ENCODE results near the gene PDE4B.

DNA sequence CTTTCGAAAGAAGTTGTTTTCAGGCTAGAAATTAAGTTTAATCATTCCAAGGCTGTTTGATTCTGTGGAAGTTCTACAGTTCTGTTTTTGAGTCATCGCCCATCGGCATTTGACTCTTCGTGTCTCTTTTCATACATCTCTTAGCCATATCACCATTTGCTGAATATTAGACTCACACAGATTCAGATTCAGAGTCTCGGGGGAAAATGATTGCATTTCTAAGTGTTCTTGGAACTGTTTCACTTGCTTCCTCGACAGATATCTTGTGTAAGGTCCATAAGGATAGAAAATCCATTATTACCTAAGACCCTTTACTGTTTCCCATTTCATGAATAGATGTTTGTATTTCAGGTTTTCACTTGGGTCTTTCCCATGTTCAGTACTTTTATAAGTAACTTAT is 504.3 kb downstream of the PDE4B start:
- TF ChIP-seq, protein P1, sequence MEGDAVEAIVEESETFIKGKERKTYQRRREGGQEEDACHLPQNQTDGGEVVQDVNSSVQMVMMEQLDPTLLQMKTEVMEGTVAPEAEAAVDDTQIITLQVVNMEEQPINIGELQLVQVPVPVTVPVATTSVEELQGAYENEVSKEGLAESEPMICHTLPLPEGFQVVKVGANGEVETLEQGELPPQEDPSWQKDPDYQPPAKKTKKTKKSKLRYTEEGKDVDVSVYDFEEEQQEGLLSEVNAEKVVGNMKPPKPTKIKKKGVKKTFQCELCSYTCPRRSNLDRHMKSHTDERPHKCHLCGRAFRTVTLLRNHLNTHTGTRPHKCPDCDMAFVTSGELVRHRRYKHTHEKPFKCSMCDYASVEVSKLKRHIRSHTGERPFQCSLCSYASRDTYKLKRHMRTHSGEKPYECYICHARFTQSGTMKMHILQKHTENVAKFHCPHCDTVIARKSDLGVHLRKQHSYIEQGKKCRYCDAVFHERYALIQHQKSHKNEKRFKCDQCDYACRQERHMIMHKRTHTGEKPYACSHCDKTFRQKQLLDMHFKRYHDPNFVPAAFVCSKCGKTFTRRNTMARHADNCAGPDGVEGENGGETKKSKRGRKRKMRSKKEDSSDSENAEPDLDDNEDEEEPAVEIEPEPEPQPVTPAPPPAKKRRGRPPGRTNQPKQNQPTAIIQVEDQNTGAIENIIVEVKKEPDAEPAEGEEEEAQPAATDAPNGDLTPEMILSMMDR (IDR thresholded peaks at IDR 0.05 in 2 of 3, conservative IDR thresholded peaks at IDR 0.05 in 1 of 3; ENCODE audit: insufficient read depth in 2 of 3, low read depth in 1 of 3, low read length in 3 of 3) = no peak
- TF ChIP-seq ATF1 (CRISPR knock-in tag; IDR thresholded peaks at IDR 0.05) (no peak), ATF1 (tag; IDR thresholded peaks at IDR 0.05) (no peak), BHLHE40 (IDR thresholded peaks at IDR 0.05; ENCODE audit: low read length) (no peak), POLR2A (conservative IDR thresholded peaks at IDR 0.05) (no peak)
- TF ChIP-seq, protein P2, sequence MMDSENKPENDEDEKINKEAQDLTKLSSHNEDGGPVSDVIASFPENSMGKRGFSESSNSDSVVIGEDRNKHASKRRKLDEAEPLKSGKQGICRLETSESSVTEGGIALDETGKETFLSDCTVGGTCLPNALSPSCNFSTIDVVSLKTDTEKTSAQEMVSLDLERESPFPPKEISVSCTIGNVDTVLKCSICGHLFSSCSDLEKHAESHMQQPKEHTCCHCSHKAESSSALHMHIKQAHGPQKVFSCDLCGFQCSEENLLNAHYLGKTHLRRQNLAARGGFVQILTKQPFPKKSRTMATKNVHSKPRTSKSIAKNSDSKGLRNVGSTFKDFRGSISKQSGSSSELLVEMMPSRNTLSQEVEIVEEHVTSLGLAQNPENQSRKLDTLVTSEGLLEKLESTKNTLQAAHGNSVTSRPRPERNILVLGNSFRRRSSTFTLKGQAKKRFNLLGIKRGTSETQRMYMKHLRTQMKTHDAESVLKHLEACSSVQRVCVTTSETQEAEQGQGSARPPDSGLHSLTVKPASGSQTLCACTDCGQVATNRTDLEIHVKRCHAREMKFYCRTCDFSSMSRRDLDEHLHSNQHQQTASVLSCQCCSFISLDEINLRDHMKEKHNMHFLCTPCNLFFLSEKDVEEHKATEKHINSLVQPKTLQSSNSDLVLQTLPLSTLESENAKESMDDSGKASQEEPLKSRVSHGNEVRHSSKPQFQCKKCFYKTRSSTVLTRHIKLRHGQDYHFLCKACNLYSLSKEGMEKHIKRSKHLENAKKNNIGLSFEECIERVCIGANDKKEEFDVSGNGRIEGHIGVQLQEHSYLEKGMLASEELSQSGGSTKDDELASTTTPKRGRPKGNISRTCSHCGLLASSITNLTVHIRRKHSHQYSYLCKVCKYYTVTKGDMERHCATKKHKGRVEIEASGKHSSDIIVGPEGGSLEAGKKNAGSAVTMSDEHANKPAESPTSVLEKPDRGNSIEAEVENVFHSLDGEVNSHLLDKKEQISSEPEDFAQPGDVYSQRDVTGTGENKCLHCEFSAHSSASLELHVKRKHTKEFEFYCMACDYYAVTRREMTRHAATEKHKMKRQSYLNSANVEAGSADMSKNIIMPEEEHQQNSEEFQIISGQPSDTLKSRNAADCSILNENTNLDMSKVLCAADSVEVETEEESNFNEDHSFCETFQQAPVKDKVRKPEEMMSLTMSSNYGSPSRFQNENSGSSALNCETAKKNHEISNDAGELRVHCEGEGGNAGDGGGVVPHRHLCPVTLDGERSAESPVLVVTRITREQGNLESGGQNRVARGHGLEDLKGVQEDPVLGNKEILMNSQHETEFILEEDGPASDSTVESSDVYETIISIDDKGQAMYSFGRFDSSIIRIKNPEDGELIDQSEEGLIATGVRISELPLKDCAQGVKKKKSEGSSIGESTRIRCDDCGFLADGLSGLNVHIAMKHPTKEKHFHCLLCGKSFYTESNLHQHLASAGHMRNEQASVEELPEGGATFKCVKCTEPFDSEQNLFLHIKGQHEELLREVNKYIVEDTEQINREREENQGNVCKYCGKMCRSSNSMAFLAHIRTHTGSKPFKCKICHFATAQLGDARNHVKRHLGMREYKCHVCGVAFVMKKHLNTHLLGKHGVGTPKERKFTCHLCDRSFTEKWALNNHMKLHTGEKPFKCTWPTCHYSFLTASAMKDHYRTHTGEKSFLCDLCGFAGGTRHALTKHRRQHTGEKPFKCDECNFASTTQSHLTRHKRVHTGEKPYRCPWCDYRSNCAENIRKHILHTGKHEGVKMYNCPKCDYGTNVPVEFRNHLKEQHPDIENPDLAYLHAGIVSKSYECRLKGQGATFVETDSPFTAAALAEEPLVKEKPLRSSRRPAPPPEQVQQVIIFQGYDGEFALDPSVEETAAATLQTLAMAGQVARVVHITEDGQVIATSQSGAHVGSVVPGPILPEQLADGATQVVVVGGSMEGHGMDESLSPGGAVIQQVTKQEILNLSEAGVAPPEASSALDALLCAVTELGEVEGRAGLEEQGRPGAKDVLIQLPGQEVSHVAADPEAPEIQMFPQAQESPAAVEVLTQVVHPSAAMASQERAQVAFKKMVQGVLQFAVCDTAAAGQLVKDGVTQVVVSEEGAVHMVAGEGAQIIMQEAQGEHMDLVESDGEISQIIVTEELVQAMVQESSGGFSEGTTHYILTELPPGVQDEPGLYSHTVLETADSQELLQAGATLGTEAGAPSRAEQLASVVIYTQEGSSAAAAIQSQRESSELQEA (IDR thresholded peaks at IDR 0.05; ENCODE audit: low read depth) = no peak
- TF ChIP-seq, protein P3, sequence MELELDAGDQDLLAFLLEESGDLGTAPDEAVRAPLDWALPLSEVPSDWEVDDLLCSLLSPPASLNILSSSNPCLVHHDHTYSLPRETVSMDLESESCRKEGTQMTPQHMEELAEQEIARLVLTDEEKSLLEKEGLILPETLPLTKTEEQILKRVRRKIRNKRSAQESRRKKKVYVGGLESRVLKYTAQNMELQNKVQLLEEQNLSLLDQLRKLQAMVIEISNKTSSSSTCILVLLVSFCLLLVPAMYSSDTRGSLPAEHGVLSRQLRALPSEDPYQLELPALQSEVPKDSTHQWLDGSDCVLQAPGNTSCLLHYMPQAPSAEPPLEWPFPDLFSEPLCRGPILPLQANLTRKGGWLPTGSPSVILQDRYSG (tag; conservative IDR thresholded peaks at IDR 0.05; ENCODE audit: low read depth) = no peak
